HG03097 (cell line): Measurements from ENCODE around the gene ERVFRD-1.

Experiments used
- ATAC-seq: cut with Tn5 transposase; IDR thresholded peaks from one replicate; pipeline ENCODE4 v1.9.1; 2021; ENCODE audit not compliant: unreplicated experiment, low FRiP score

ERVFRD-1 gene

GRCh38 chr6:11110921-11111768 is at the start of gene ERVFRD-1:
Gene ERVFRD-1, minus strand, starts transcription at chr6:11111725. Its CDS starts 6,415 bp downstream, at chr6:11105310.
- ATAC-seq = no peak

GRCh38 chr6:11160199-11160598 is 48.7 kb upstream of the ERVFRD-1 start:
- ATAC-seq = no peak

- no peak for ATAC-seq
Observed at GRCh38 chr6:11155589-11155988, 44.1 kb upstream of the ERVFRD-1 start.

GRCh38 chr6:11153447-11153846 is 41.9 kb upstream of the ERVFRD-1 start:
- ATAC-seq = no peak

- no peak for ATAC-seq
Observed at GRCh38 chr6:11152581-11152980, 41.1 kb upstream of the ERVFRD-1 start.

- ATAC-seq = no peak
Observed at GRCh38 chr6:11151488-11151887, 40.0 kb upstream of the ERVFRD-1 start.

- ATAC-seq = no peak
Observed at GRCh38 chr6:11149551-11149950, 38.0 kb upstream of the ERVFRD-1 start.

- no peak for ATAC-seq
Observed at GRCh38 chr6:11146117-11146826, 34.7 kb upstream of the ERVFRD-1 start.

GRCh38 chr6:11144393-11144851 is 32.9 kb upstream of the ERVFRD-1 start:
- peak; percentile 70 for ATAC-seq

- ATAC-seq = no peak
Observed at GRCh38 chr6:11143394-11144371, 32.2 kb upstream of the ERVFRD-1 start.

GRCh38 chr6:11142296-11143027 is 30.9 kb upstream of the ERVFRD-1 start:
- ATAC-seq = no peak

- no peak for ATAC-seq
Observed at GRCh38 chr6:11141295-11141694, 29.8 kb upstream of the ERVFRD-1 start.

- ATAC-seq = no peak
Observed at GRCh38 chr6:11140056-11140455, 28.5 kb upstream of the ERVFRD-1 start.

GRCh38 chr6:11139051-11139960 is 27.8 kb upstream of the ERVFRD-1 start:
- ATAC-seq = no peak

GRCh38 chr6:11136809-11137208 is 25.3 kb upstream of the ERVFRD-1 start:
- ATAC-seq = no peak

GRCh38 chr6:11133281-11133680 is 21.8 kb upstream of the ERVFRD-1 start:
- ATAC-seq = no peak

- no peak for ATAC-seq
Observed at GRCh38 chr6:11132194-11132888, 20.8 kb upstream of the ERVFRD-1 start.

GRCh38 chr6:11130605-11131004 is 19.1 kb upstream of the ERVFRD-1 start:
- ATAC-seq = no peak
